ENCODE data around the gene POLA2. TPM values are rescaled to one million over a fixed set of nuclear protein-coding genes. Genes with fewer than 3 reads are reported as not detected.

Gene POLA2
- total RNA-seq, 1 experiment from 2014 or later, result 37.7 TPM

DNA sequence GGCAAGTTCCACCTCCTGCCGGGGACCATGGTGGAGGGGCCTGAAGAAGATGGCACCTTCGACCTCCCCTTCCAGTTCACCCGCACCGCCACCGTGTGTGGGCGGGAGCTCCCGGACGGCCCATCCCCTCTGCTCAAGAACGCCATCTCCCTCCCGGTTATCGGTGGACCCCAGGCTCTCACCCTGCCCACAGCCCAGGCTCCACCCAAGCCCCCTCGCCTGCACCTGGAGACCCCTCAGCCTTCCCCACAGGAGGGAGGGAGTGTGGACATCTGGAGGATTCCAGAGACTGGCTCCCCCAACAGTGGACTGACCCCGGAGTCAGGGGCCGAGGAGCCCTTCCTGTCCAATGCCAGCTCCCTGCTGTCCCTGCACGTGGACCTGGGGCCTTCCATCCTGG, 59.3 kb downstream of the POLA2 start:
- H2BK15ac ChIP-seq (ENCODE audit: low read depth, low read length), result no peak overlapping the region
- no peak overlapping the region for H4K5ac ChIP-seq (ENCODE audit: insufficient read length, low read depth, low read length)
- no peak overlapping the region for H3K18ac ChIP-seq (ENCODE audit: insufficient read length, low read depth, low read length)
- H3K56ac ChIP-seq (ENCODE audit: insufficient read length, low read depth, low read length), result no peak overlapping the region
- no peak overlapping the region for H3T11ph ChIP-seq (ENCODE audit: low read length)
- H2BK5ac ChIP-seq (ENCODE audit: insufficient read length, low read length), result no peak overlapping the region
- peaks cover 4% of the 10 kb centered on the region for H3K79me1 ChIP-seq (ENCODE audit: insufficient read depth, low read depth, low read length, poor library complexity, severe bottlenecking)
- H2AK5ac ChIP-seq (ENCODE audit: insufficient read length, low read length), result no peak overlapping the region
- peaks cover 5% of the 10 kb centered on the region; the same call in 1 of the 2 replicates for H3K4me1 ChIP-seq (ENCODE audit: insufficient read depth, low read length)
- H3K4me1 Mint-ChIP-seq, result peaks cover 14 to 25% of the 10 kb centered on the region in 2 experiments
- no peak overlapping the region for H2BK20ac ChIP-seq (ENCODE audit: low read depth, low read length, poor library complexity, severe bottlenecking)
- no peak overlapping the region for H3K9ac ChIP-seq (ENCODE audit: extremely low read depth, insufficient read length, low read length)
- H4K20me1 ChIP-seq (ENCODE audit: control insufficient read depth, insufficient read depth, insufficient read length), result no peaks in the 10 kb centered on the region
- H3K27me3 ChIP-seq (ENCODE audit: insufficient read depth, low read length), result no peaks in the 10 kb centered on the region
- no peak overlapping the region for H2BK12ac ChIP-seq (ENCODE audit: insufficient read length, low read depth, low read length)
- H3K14ac ChIP-seq (ENCODE audit: insufficient read depth, low read length), result no peak overlapping the region
- H3K27ac ChIP-seq (ENCODE audit: insufficient read length, low read depth, low read length), result no peak overlapping the region
- no peak for DNase-seq
- no peak overlapping the region for H4K91ac ChIP-seq (ENCODE audit: insufficient read length, low read depth, low read length)
- no peak overlapping the region for H3K4ac ChIP-seq (ENCODE audit: low read depth, low read length)
- H3K23me2 ChIP-seq (ENCODE audit: insufficient read length, low read depth, low read length, poor library complexity, severe bottlenecking), result peaks cover 6% of the 10 kb centered on the region
- H3K4me3 Mint-ChIP-seq, result no peak overlapping the region
- no peak overlapping the region for H2AFZ ChIP-seq (ENCODE audit: low read length)
- H3K79me2 ChIP-seq (ENCODE audit: insufficient read depth, low read length), result no peaks in the 10 kb centered on the region
- no peak overlapping the region for H4K8ac ChIP-seq (replicated peaks; ENCODE audit: insufficient read length, low read depth, low read length)
- no peak overlapping the region for H3K27ac Mint-ChIP-seq
- H3K23ac ChIP-seq (ENCODE audit: insufficient read length, low read depth, low read length), result no peak overlapping the region
- WGBS (ENCODE audit: extremely low coverage, insufficient read length, low lambda C conversion rate), result no CpG with 5 or more reads among the region's 15 CpGs
- no peaks in the 10 kb centered on the region for H3K9me3 Mint-ChIP-seq
- H3K9me3 ChIP-seq (ENCODE audit: control insufficient read depth, low read depth, low read length), result no peaks in the 10 kb centered on the region
- H2BK120ac ChIP-seq (ENCODE audit: low read depth, low read length, poor library complexity, severe bottlenecking), result no peak overlapping the region
- TF ChIP-seq, protein P1, sequence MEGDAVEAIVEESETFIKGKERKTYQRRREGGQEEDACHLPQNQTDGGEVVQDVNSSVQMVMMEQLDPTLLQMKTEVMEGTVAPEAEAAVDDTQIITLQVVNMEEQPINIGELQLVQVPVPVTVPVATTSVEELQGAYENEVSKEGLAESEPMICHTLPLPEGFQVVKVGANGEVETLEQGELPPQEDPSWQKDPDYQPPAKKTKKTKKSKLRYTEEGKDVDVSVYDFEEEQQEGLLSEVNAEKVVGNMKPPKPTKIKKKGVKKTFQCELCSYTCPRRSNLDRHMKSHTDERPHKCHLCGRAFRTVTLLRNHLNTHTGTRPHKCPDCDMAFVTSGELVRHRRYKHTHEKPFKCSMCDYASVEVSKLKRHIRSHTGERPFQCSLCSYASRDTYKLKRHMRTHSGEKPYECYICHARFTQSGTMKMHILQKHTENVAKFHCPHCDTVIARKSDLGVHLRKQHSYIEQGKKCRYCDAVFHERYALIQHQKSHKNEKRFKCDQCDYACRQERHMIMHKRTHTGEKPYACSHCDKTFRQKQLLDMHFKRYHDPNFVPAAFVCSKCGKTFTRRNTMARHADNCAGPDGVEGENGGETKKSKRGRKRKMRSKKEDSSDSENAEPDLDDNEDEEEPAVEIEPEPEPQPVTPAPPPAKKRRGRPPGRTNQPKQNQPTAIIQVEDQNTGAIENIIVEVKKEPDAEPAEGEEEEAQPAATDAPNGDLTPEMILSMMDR (conservative IDR thresholded peaks at IDR 0.05), result no peak
- no peak overlapping the region for H3K4me2 ChIP-seq (ENCODE audit: insufficient read depth, insufficient read length, low read length)
- H3K36me3 Mint-ChIP-seq (ENCODE audit: insufficient read depth in 1 of 3, low read depth in 3 of 3), result peaks cover 17 to 24% (median 24%) of the 10 kb centered on the region in 3 experiments
- no peaks in the 10 kb centered on the region; the same call in 1 of the 2 replicates for H3K27me3 Mint-ChIP-seq (ENCODE audit: low read depth)

Measured in H9 (cell line).